Right lobe of liver (tissue), 4 donors: ENCODE results near the gene LMF2.

Experiments
- CTCF ChIP-seq, 4 donors: fragments of 200-600 bp in 3 of 4; fragments of 450-650 bp in 1 of 4; IDR thresholded peaks; one replicate each; pipeline versions ENCODE4 v1.5.1 to v1.8.0; 2016 to 2022; ENCODE audit warnings: antibody characterized with exemption in 4 of 4, mild to moderate bottlenecking in 2 of 4
- POLR2A ChIP-seq: fragments of 450-650 bp; IDR thresholded peaks from one replicate; pipeline ENCODE4 v1.6.1; 2017; ENCODE audit warnings: antibody characterized with exemption, mild to moderate bottlenecking
- donor health status: DM: no; HTN: no; CAD: no.
- donor health status: DM: no; HTN: no; CAD: no.
- donor health status: DM: no; HTN: yes; CAD: no.

- TF ChIP-seq CTCF (IDR thresholded peaks at IDR 0.05) (no peak), POLR2A (no peak)
Observed at GRCh38 chr22:50528682-50529415, 21.3 kb upstream of the LMF2 start.
